Measurements from ENCODE around the gene TJAP1.

- TF ChIP-seq, protein P1, sequence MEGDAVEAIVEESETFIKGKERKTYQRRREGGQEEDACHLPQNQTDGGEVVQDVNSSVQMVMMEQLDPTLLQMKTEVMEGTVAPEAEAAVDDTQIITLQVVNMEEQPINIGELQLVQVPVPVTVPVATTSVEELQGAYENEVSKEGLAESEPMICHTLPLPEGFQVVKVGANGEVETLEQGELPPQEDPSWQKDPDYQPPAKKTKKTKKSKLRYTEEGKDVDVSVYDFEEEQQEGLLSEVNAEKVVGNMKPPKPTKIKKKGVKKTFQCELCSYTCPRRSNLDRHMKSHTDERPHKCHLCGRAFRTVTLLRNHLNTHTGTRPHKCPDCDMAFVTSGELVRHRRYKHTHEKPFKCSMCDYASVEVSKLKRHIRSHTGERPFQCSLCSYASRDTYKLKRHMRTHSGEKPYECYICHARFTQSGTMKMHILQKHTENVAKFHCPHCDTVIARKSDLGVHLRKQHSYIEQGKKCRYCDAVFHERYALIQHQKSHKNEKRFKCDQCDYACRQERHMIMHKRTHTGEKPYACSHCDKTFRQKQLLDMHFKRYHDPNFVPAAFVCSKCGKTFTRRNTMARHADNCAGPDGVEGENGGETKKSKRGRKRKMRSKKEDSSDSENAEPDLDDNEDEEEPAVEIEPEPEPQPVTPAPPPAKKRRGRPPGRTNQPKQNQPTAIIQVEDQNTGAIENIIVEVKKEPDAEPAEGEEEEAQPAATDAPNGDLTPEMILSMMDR (IDR thresholded peaks at IDR 0.05) = no peak
- no peak for TF ChIP-seq POLR2A (IDR thresholded peaks at IDR 0.05)
These were observed 32.8 kb downstream of the TJAP1 start, which contains the start of gene LRRC73 for GRCh38 chr6:43509984-43510826.

Measured in testis (tissue), 2 donors.